Fibroblast of lung (primary cell): ENCODE measurements around the gene PPP1R12C. TPM values are rescaled to one million over a fixed set of nuclear protein-coding genes. Genes with fewer than 3 reads are reported as not detected.

ENCODE experiments used
- DNase-seq, 2 donors: peaks; one replicate each; pipeline versions ENCODE4 v3.0.0 to v3.0.0-alpha.2; 2010; ENCODE audit warnings: low read depth in 2 of 2
- H2AFZ ChIP-seq: 2 replicates; pipeline ENCODE4 v1.5.1; 2012; ENCODE audit warnings: low read length, control low read depth, inconsistent platforms
- H3K27ac ChIP-seq: 2 replicates; pipeline ENCODE4 v1.5.1; 2011; ENCODE audit warnings: low read length, control low read depth; ENCODE audit not compliant: insufficient read depth
- H3K27me3 ChIP-seq: 2 replicates; pipeline ENCODE4 v1.5.1; 2011; ENCODE audit warnings: mild to moderate bottlenecking, low read length; ENCODE audit not compliant: control insufficient read depth, insufficient read depth
- H3K36me3 ChIP-seq: 2 replicates; pipeline ENCODE4 v1.5.1; 2011; ENCODE audit warnings: low read length; ENCODE audit not compliant: control insufficient read depth, insufficient read depth
- H3K4me1 ChIP-seq: 2 replicates; pipeline ENCODE4 v1.5.1; 2011; ENCODE audit warnings: low read length; ENCODE audit not compliant: control insufficient read depth, insufficient read depth; ENCODE audit errors: extremely low read depth
- H3K4me2 ChIP-seq: 2 replicates; pipeline ENCODE4 v1.5.1; 2011; ENCODE audit warnings: low read length, control low read depth; ENCODE audit not compliant: insufficient read depth; ENCODE audit errors: extremely low read depth
- H3K4me3 ChIP-seq, 4 experiments: fragments of 200-600 bp in 1 of 4; sonication (generic) in 1 of 4; replicated peaks in 1 of 4; 2 replicates each; pipeline ENCODE4 v1.5.1; 2011 to 2016; ENCODE audit warnings: low read length in 4 of 4, low read depth in 3 of 4, mild to moderate bottlenecking in 3 of 4, control low read depth in 2 of 4, inconsistent platforms in 1 of 4, mixed read lengths in 1 of 4; ENCODE audit not compliant: insufficient read depth in 1 of 4; ENCODE audit errors: control extremely low read depth in 1 of 4
- H3K79me2 ChIP-seq: 2 replicates; pipeline ENCODE4 v1.5.1; 2012; ENCODE audit warnings: mild to moderate bottlenecking, low read length, inconsistent platforms; ENCODE audit not compliant: control insufficient read depth, insufficient read depth
- H3K9ac ChIP-seq: 2 replicates; pipeline ENCODE4 v1.5.1; 2011; ENCODE audit warnings: mild to moderate bottlenecking, low read length, control low read depth; ENCODE audit not compliant: insufficient read depth
- H3K9me3 ChIP-seq: 2 replicates; pipeline ENCODE4 v1.5.1; 2012; ENCODE audit warnings: low read depth, low read length; ENCODE audit not compliant: control insufficient read depth, insufficient read depth
- H4K20me1 ChIP-seq: 2 replicates; pipeline ENCODE4 v1.5.1; 2011; ENCODE audit warnings: low read length; ENCODE audit not compliant: control insufficient read depth, insufficient read depth; ENCODE audit errors: extremely low read depth
- CTCF ChIP-seq, 2 donors: IDR thresholded peaks in 1 of 2; conservative IDR thresholded peaks in 1 of 2; 1 replicate in 1 of 2; 2 replicates in 1 of 2; pipeline ENCODE4 v1.5.1; 2011 to 2012; ENCODE audit warnings: low read length in 2 of 2, control low read depth in 1 of 2, inconsistent platforms in 1 of 2, low read depth in 1 of 2, mild to moderate bottlenecking in 1 of 2
- EZH2 ChIP-seq: IDR thresholded peaks from 2 replicates; pipeline ENCODE4 v1.5.1; 2012; ENCODE audit warnings: low read length, control low read depth, mild to moderate bottlenecking; ENCODE audit errors: missing control alignments
- polyA plus RNA-seq, 2 donors: library from polyadenylated mRNA; depleted of rRNA in 1 of 2; stranded (reverse) in 1 of 2; unstranded in 1 of 2; fragments of >200 nt; gene quantifications; 2 replicates each; pipeline ENCODE4 v1.2.1, GENCODE V29; 2011 to 2012; ENCODE audit warnings: missing spikeins in 1 of 2
- total RNA-seq: library from RNA; depleted of rRNA; stranded (reverse); fragments of >200 nt; gene quantifications from 2 replicates; pipeline ENCODE4 v1.2.1, GENCODE V29; 2014

Gene PPP1R12C
- total and polyA plus RNA-seq, 2 donors (not counting 1 experiment from before 2014, with no cell fraction given) = 26.0 to 32.9 TPM

GRCh38 chr19:55046975-55047622, 70.3 kb downstream of the PPP1R12C start:
- Histone ChIP-seq H3K36me3 (no peaks in the 10 kb centered on the region), H3K4me2 (no peak overlapping the region), H3K27ac (no peak overlapping the region), H3K9ac (no peak overlapping the region), H3K4me3 (no peak overlapping the region), H4K20me1 (no peaks in the 10 kb centered on the region), H2AFZ (no peak overlapping the region), H3K4me1 (no peaks in the 10 kb centered on the region), H3K27me3 (no peaks in the 10 kb centered on the region), H3K9me3 (no peaks in the 10 kb centered on the region), H3K79me2 (no peaks in the 10 kb centered on the region)
- DNase-seq = no peak
- TF ChIP-seq EZH2 (no peak), CTCF (conservative IDR thresholded peaks at IDR 0.05 in 1 of 2, IDR thresholded peaks at IDR 0.05 in 1 of 2; ENCODE audit: low read depth in 1 of 2, low read length in 2 of 2) (no peak)

- no peaks in the 10 kb centered on the region for H3K79me2 ChIP-seq
- H4K20me1 ChIP-seq = no peaks in the 10 kb centered on the region
- no peaks in the 10 kb centered on the region for H3K4me1 ChIP-seq
- no peaks in the 10 kb centered on the region for H3K27me3 ChIP-seq
- DNase-seq = no peak
- no peak overlapping the region for H3K4me2 ChIP-seq
- no peak overlapping the region for H3K27ac ChIP-seq
- H3K4me3 ChIP-seq = no peak overlapping the region
- no peaks in the 10 kb centered on the region for H3K9me3 ChIP-seq
- H3K36me3 ChIP-seq = no peaks in the 10 kb centered on the region
- no peak overlapping the region for H3K9ac ChIP-seq
- H2AFZ ChIP-seq = no peak overlapping the region
- TF ChIP-seq EZH2 (no peak), CTCF (conservative IDR thresholded peaks at IDR 0.05 in 1 of 2, IDR thresholded peaks at IDR 0.05 in 1 of 2; ENCODE audit: low read depth in 1 of 2, low read length in 2 of 2) (no peak)
Observed at GRCh38 chr19:55044771-55045716, 72.4 kb downstream of the PPP1R12C start.

GRCh38 chr19:55044286-55044685, 73.2 kb downstream of the PPP1R12C start:
- Histone ChIP-seq H3K27ac (no peak overlapping the region), H3K27me3 (no peaks in the 10 kb centered on the region), H3K79me2 (no peaks in the 10 kb centered on the region), H3K36me3 (no peaks in the 10 kb centered on the region), H3K9ac (no peak overlapping the region), H4K20me1 (no peaks in the 10 kb centered on the region), H3K4me1 (no peaks in the 10 kb centered on the region), H3K4me3 (no peak overlapping the region), H2AFZ (no peak overlapping the region), H3K4me2 (no peak overlapping the region), H3K9me3 (no peaks in the 10 kb centered on the region)
- DNase-seq = no peak
- TF ChIP-seq CTCF (conservative IDR thresholded peaks at IDR 0.05 in 1 of 2, IDR thresholded peaks at IDR 0.05 in 1 of 2; ENCODE audit: low read depth in 1 of 2, low read length in 2 of 2) = no peak
- TF ChIP-seq EZH2 = no peak
